H9 (cell line): ENCODE data around the gene MAGI1. TPM values are rescaled to one million over a fixed set of nuclear protein-coding genes. Genes with fewer than 3 reads are reported as not detected.

Source experiments
- DNase-seq: peaks from one replicate; pipeline ENCODE4 v3.0.0-alpha.2; 2017
- H2AFZ ChIP-seq: one replicate; pipeline ENCODE4 v1.6.1; 2013; ENCODE audit warnings: mild to moderate bottlenecking, low read length, control low read depth, moderate library complexity
- H2AK5ac ChIP-seq: 2 replicates; pipeline ENCODE4 v1.6.1; 2013; ENCODE audit warnings: low read length, control low read depth, mixed read lengths; ENCODE audit not compliant: insufficient read length
- H2BK120ac ChIP-seq: one replicate; pipeline ENCODE4 v1.6.1; 2013; ENCODE audit warnings: low read depth, mild to moderate bottlenecking, low read length, control low read depth, inconsistent platforms; ENCODE audit not compliant: poor library complexity, severe bottlenecking
- H2BK12ac ChIP-seq: 2 replicates; pipeline ENCODE4 v1.6.1; 2013; ENCODE audit warnings: low read length, control low read depth, mixed read lengths, low read depth; ENCODE audit not compliant: insufficient read length
- H2BK15ac ChIP-seq: 2 replicates; pipeline ENCODE4 v1.6.1; 2013; ENCODE audit warnings: low read depth, low read length, control low read depth
- H2BK20ac ChIP-seq: one replicate; pipeline ENCODE4 v1.6.1; 2013; ENCODE audit warnings: low read depth, mild to moderate bottlenecking, low read length, control low read depth, inconsistent platforms; ENCODE audit not compliant: poor library complexity, severe bottlenecking
- H2BK5ac ChIP-seq: 2 replicates; pipeline ENCODE4 v1.6.1; 2013; ENCODE audit warnings: low read length, control low read depth, mixed read lengths; ENCODE audit not compliant: insufficient read length
- H3K14ac ChIP-seq: 2 replicates; pipeline ENCODE4 v1.6.1; 2013; ENCODE audit warnings: low read length, control low read depth; ENCODE audit not compliant: insufficient read depth
- H3K18ac ChIP-seq: 2 replicates; pipeline ENCODE4 v1.6.1; 2013; ENCODE audit warnings: low read depth, mild to moderate bottlenecking, mixed read lengths, low read length, control low read depth; ENCODE audit not compliant: insufficient read length
- H3K23ac ChIP-seq: 2 replicates; pipeline ENCODE4 v1.6.1; 2013; ENCODE audit warnings: low read length, control low read depth, mixed read lengths, low read depth; ENCODE audit not compliant: insufficient read length
- H3K23me2 ChIP-seq: 2 replicates; pipeline ENCODE4 v1.6.1; 2013; ENCODE audit warnings: low read depth, mild to moderate bottlenecking, mixed read lengths, low read length, control low read depth; ENCODE audit not compliant: insufficient read length, poor library complexity, severe bottlenecking
- H3K27ac ChIP-seq: 2 replicates; pipeline ENCODE4 v1.5.1; 2013; ENCODE audit warnings: low read length, control low read depth, mixed read lengths, low read depth; ENCODE audit not compliant: insufficient read length
- H3K27me3 ChIP-seq: 2 replicates; pipeline ENCODE4 v1.6.1; 2013; ENCODE audit warnings: low read length, control low read depth, inconsistent platforms; ENCODE audit not compliant: insufficient read depth
- H3K4ac ChIP-seq: 2 replicates; pipeline ENCODE4 v1.6.1; 2013; ENCODE audit warnings: low read depth, mild to moderate bottlenecking, control low read depth, inconsistent platforms, low read length, moderate library complexity
- H3K4me1 ChIP-seq: 2 replicates; pipeline ENCODE4 v1.6.1; 2013; ENCODE audit warnings: low read length, control low read depth, inconsistent platforms; ENCODE audit not compliant: insufficient read depth
- H3K4me2 ChIP-seq: 2 replicates; pipeline ENCODE4 v1.6.1; 2013; ENCODE audit warnings: low read length, control low read depth, mixed read lengths; ENCODE audit not compliant: insufficient read length, insufficient read depth
- H3K56ac ChIP-seq: 2 replicates; pipeline ENCODE4 v1.6.1; 2013; ENCODE audit warnings: low read depth, mild to moderate bottlenecking, mixed read lengths, low read length, control low read depth; ENCODE audit not compliant: insufficient read length
- H3K79me1 ChIP-seq: 2 replicates; pipeline ENCODE4 v1.6.1; 2013; ENCODE audit warnings: low read depth, mild to moderate bottlenecking, moderate library complexity, low read length, control low read depth, inconsistent platforms; ENCODE audit not compliant: insufficient read depth, poor library complexity, severe bottlenecking
- H3K79me2 ChIP-seq: 2 replicates; pipeline ENCODE4 v1.6.1; 2013; ENCODE audit warnings: low read length, control low read depth, inconsistent platforms; ENCODE audit not compliant: insufficient read depth
- H3K9ac ChIP-seq: 2 replicates; pipeline ENCODE4 v1.6.1; 2013; ENCODE audit warnings: low read length, control low read depth, mixed read lengths; ENCODE audit not compliant: insufficient read length; ENCODE audit errors: extremely low read depth
- H3K9me3 ChIP-seq: one replicate; pipeline ENCODE4 v1.6.1; 2013; ENCODE audit warnings: low read depth, low read length, inconsistent platforms; ENCODE audit not compliant: control insufficient read depth
- H3T11ph ChIP-seq: one replicate; pipeline ENCODE4 v1.6.1; 2013; ENCODE audit warnings: mild to moderate bottlenecking, low read length, control low read depth, inconsistent platforms
- H4K20me1 ChIP-seq: one replicate; pipeline ENCODE4 v1.6.1; 2013; ENCODE audit not compliant: control insufficient read depth, insufficient read length, insufficient read depth
- H4K5ac ChIP-seq: 2 replicates; pipeline ENCODE4 v1.6.1; 2013; ENCODE audit warnings: low read depth, mild to moderate bottlenecking, mixed read lengths, low read length, control low read depth; ENCODE audit not compliant: insufficient read length
- H4K8ac ChIP-seq: replicated peaks from 2 replicates; pipeline ENCODE4 v1.6.1; 2013; ENCODE audit warnings: low read length, control low read depth, mixed read lengths, low read depth; ENCODE audit not compliant: insufficient read length
- H4K91ac ChIP-seq: 2 replicates; pipeline ENCODE4 v1.6.1; 2013; ENCODE audit warnings: low read depth, mild to moderate bottlenecking, moderate library complexity, mixed read lengths, low read length, control low read depth; ENCODE audit not compliant: insufficient read length
- H3K27ac Mint-ChIP-seq, 3 experiments: 2 replicates in 2 of 3; 3 replicates in 1 of 3; pipeline ENCODE4 v1.8.0; 2020 to 2021; ENCODE audit warnings: mixed read lengths in 3 of 3, mild to moderate bottlenecking in 1 of 3, moderate library complexity in 1 of 3
- H3K27me3 Mint-ChIP-seq: 2 replicates; pipeline ENCODE4 v1.8.0; 2021; ENCODE audit warnings: low read depth, mild to moderate bottlenecking, moderate library complexity, mixed read lengths
- H3K36me3 Mint-ChIP-seq, 3 experiments: 2 replicates in 2 of 3; 3 replicates in 1 of 3; pipeline ENCODE4 v1.8.0; 2020 to 2021; ENCODE audit warnings: low read depth in 3 of 3, mixed read lengths in 3 of 3; ENCODE audit not compliant: insufficient read depth in 1 of 3
- H3K4me1 Mint-ChIP-seq, 2 experiments: 2 replicates each; pipeline ENCODE4 v1.8.0; 2020; ENCODE audit warnings: mixed read lengths in 2 of 2
- H3K4me3 Mint-ChIP-seq, 2 experiments: 2 replicates in 1 of 2; 3 replicates in 1 of 2; pipeline ENCODE4 v1.8.0; 2020 to 2021; ENCODE audit warnings: mild to moderate bottlenecking in 2 of 2, mixed read lengths in 2 of 2, moderate library complexity in 1 of 2
- H3K9me3 Mint-ChIP-seq, 2 experiments: 2 replicates in 1 of 2; 3 replicates in 1 of 2; pipeline ENCODE4 v1.8.0; 2020; ENCODE audit warnings: mild to moderate bottlenecking in 2 of 2, mixed read lengths in 2 of 2, moderate library complexity in 1 of 2
- WGBS: extraction: QIAGEN DNeasy Blood & Tissue Kit; methylation state at CpG from one replicate; pipeline ENCODE4 v1.1.7; 2013; ENCODE audit warnings: missing lambda C conversion rate, low lambda C conversion rate, mixed read lengths; ENCODE audit not compliant: insufficient read length; ENCODE audit errors: extremely low coverage; 5-methylcytosine and 5-hydroxymethylcytosine counted together
- total RNA-seq: library from RNA; stranded (reverse); gene quantifications from 2 replicates; pipeline ENCODE4 v1.2.1, GENCODE V29; 2021
- TF ChIP-seq, protein P1 (sequence below): fragments of 200-600 bp; sonication (generic); conservative IDR thresholded peaks from 3 replicates; pipeline ENCODE4 v1.8.0; 2021; ENCODE audit warnings: antibody characterized with exemption, mild to moderate bottlenecking

The MAGI1 gene
- total RNA-seq, 1 experiment from 2014 or later, result 65.7 TPM

DNA sequence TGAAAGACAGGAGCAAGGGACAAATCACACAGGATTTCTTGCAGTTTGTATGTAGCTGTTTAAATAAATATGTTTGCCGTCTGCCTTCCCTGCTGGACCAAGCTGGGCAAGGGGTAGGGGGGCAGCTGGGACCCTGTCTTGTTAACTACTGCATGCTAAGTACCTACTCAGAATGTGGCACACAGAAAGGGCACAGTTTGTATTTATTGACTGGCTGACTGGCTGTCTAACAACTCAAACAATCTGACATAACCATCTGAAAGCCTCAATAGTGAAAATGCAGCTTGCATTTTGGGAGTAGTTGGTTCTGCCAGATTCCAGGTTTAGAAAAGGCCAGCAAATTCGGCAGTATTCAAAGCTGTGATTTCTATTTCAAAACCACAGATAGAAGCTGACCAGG is 16.6 kb upstream of the MAGI1 start:
- H3K4me1 ChIP-seq, result peaks cover 22% of the 10 kb centered on the region
- H2BK12ac ChIP-seq, result peak overlapping the region; percentile 80
- H2AK5ac ChIP-seq, result no peak overlapping the region
- TF ChIP-seq, protein P1, sequence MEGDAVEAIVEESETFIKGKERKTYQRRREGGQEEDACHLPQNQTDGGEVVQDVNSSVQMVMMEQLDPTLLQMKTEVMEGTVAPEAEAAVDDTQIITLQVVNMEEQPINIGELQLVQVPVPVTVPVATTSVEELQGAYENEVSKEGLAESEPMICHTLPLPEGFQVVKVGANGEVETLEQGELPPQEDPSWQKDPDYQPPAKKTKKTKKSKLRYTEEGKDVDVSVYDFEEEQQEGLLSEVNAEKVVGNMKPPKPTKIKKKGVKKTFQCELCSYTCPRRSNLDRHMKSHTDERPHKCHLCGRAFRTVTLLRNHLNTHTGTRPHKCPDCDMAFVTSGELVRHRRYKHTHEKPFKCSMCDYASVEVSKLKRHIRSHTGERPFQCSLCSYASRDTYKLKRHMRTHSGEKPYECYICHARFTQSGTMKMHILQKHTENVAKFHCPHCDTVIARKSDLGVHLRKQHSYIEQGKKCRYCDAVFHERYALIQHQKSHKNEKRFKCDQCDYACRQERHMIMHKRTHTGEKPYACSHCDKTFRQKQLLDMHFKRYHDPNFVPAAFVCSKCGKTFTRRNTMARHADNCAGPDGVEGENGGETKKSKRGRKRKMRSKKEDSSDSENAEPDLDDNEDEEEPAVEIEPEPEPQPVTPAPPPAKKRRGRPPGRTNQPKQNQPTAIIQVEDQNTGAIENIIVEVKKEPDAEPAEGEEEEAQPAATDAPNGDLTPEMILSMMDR, result no peak
- H3K9me3 ChIP-seq, result no peaks in the 10 kb centered on the region
- H3K23ac ChIP-seq, result no peak overlapping the region
- no peaks in the 10 kb centered on the region for H3K27me3 ChIP-seq
- no peak overlapping the region for H4K91ac ChIP-seq
- no peak overlapping the region for H4K5ac ChIP-seq
- no peaks in the 10 kb centered on the region for H3K79me2 ChIP-seq
- no peak overlapping the region for H3K9ac ChIP-seq
- Mint-ChIP-seq H3K27me3 (no peaks in the 10 kb centered on the region), H3K4me1 (peaks cover 34 to 40% of the 10 kb centered on the region in 2 experiments), H3K27ac (peak overlapping the region; percentile 25 to 77 (median 74); a peak in 3 of 7 replicates), H3K9me3 (peaks cover 2 to 13% of the 10 kb centered on the region in 2 experiments), H3K4me3 (no peak overlapping the region), H3K36me3 (peaks cover 0 to 16% (median 2%) of the 10 kb centered on the region in 3 experiments; a peak in 3 of 7 replicates)
- peak overlapping the region; percentile 75 for H2BK120ac ChIP-seq
- no peak overlapping the region; the same call in 1 of the 2 replicates for H3K4ac ChIP-seq
- peak overlapping the region; percentile 6 for H2AFZ ChIP-seq
- no peak overlapping the region for H3T11ph ChIP-seq
- no peak overlapping the region for H2BK5ac ChIP-seq
- no peaks in the 10 kb centered on the region for H4K20me1 ChIP-seq
- no peak overlapping the region for H2BK15ac ChIP-seq
- no peak overlapping the region for H3K4me2 ChIP-seq
- no peak for DNase-seq
- no peak overlapping the region for H3K56ac ChIP-seq
- no peaks in the 10 kb centered on the region for H3K23me2 ChIP-seq
- H3K14ac ChIP-seq, result no peak overlapping the region
- H3K18ac ChIP-seq, result no peak overlapping the region
- peak overlapping the region; percentile 61 for H3K27ac ChIP-seq
- no peak overlapping the region for H4K8ac ChIP-seq
- H2BK20ac ChIP-seq, result no peak overlapping the region
- no CpG with 5 or more reads among the region's 2 CpGs for WGBS
- no peaks in the 10 kb centered on the region for H3K79me1 ChIP-seq
